IMR-90 (cell line): ENCODE data around the gene TP53BP2. TPM values are rescaled to one million over a fixed set of nuclear protein-coding genes. Genes with fewer than 3 reads are reported as not detected.

Source experiments
- ATAC-seq: fragments of 200-7000 bp; cut with Tn5 transposase; 2 replicates; pipeline ENCODE4 v1.9.1; 2020; ENCODE audit warnings: low read depth, mild to moderate bottlenecking, moderate library complexity
- BruUV-seq: library from RNA; stranded (reverse); fragments of 400-500 nt; replicated peaks from 2 replicates; lab custom pipeline; 2021; lab: Mats Ljungman, UMichigan
- CTCF ChIA-PET: fragments of 300-600 bp; formaldehyde crosslinking; extraction: SDS; loops from one replicate; lab custom pipeline; 2021; ENCODE audit warnings: antibody characterized with exemption; lab: Yijun Ruan, JAX
- POLR2A ChIA-PET: fragments of 300-600 bp; sonication (Branson Sonifier 250); formaldehyde crosslinking; loops from one replicate; lab custom pipeline; 2022; ENCODE audit warnings: antibody characterized with exemption; ENCODE audit not compliant: unreplicated experiment; lab: Charles Lee
- DNase-seq: peaks from one replicate; pipeline ENCODE4 v3.0.0; 2013
- H2AFZ ChIP-seq: replicated peaks from 2 replicates; pipeline ENCODE3; 2013; ENCODE audit warnings: low read length, mild to moderate bottlenecking; ENCODE audit not compliant: poor library complexity
- H2AK5ac ChIP-seq: 2 replicates; pipeline ENCODE4 v1.6.1; 2013; ENCODE audit warnings: low read depth, low read length, inconsistent platforms
- H2AK9ac ChIP-seq: replicated peaks from 2 replicates; pipeline ENCODE3; 2013; ENCODE audit warnings: mild to moderate bottlenecking, low read depth, low read length, moderate library complexity; ENCODE audit not compliant: poor library complexity
- H2BK120ac ChIP-seq: 2 replicates; pipeline ENCODE4 v1.6.1; 2013; ENCODE audit warnings: low read depth, low read length, inconsistent platforms
- H2BK15ac ChIP-seq: 3 replicates; pipeline ENCODE4 v1.6.1; 2013; ENCODE audit warnings: low read depth, low read length, inconsistent platforms
- H2BK20ac ChIP-seq: 2 replicates; pipeline ENCODE4 v1.6.1; 2013; ENCODE audit warnings: low read depth, mild to moderate bottlenecking, inconsistent platforms, low read length, moderate library complexity
- H2BK5ac ChIP-seq: 2 replicates; pipeline ENCODE4 v1.6.1; 2013; ENCODE audit warnings: mild to moderate bottlenecking, low read depth, low read length, inconsistent platforms; ENCODE audit not compliant: poor library complexity, severe bottlenecking
- H3K14ac ChIP-seq: replicated peaks from 2 replicates; pipeline ENCODE4 v1.6.1; 2013; ENCODE audit warnings: low read depth, low read length, inconsistent platforms
- H3K18ac ChIP-seq: 2 replicates; pipeline ENCODE4 v1.6.1; 2013; ENCODE audit warnings: low read depth, low read length, control low read depth
- H3K23ac ChIP-seq: 2 replicates; pipeline ENCODE4 v1.6.1; 2013; ENCODE audit warnings: low read depth, low read length, inconsistent platforms
- H3K27ac ChIP-seq: 2 replicates; pipeline ENCODE4 v1.5.1; 2013; ENCODE audit warnings: mild to moderate bottlenecking, control low read depth, low read length; ENCODE audit not compliant: insufficient read depth
- H3K27me3 ChIP-seq: 2 replicates; pipeline ENCODE4 v1.6.1; 2013; ENCODE audit warnings: low read length; ENCODE audit not compliant: control insufficient read depth, insufficient read depth
- H3K36me3 ChIP-seq: 2 replicates; pipeline ENCODE4 v1.6.1; 2013; ENCODE audit warnings: low read length, mixed read lengths; ENCODE audit not compliant: control insufficient read depth, insufficient read depth
- H3K4ac ChIP-seq: 2 replicates; pipeline ENCODE4 v1.6.1; 2013; ENCODE audit warnings: low read depth, low read length, inconsistent platforms
- H3K4me1 ChIP-seq: 2 replicates; pipeline ENCODE4 v1.6.1; 2013; ENCODE audit warnings: low read length, mixed read lengths; ENCODE audit not compliant: control insufficient read depth, insufficient read depth
- H3K4me2 ChIP-seq: 2 replicates; pipeline ENCODE4 v1.6.1; 2013; ENCODE audit warnings: low read depth, mild to moderate bottlenecking, control low read depth, low read length, moderate library complexity
- H3K4me3 ChIP-seq: 2 replicates; pipeline ENCODE4 v1.5.1; 2013; ENCODE audit warnings: low read depth, mild to moderate bottlenecking, control low read depth, low read length, moderate library complexity; ENCODE audit not compliant: insufficient read depth
- H3K56ac ChIP-seq: 2 replicates; pipeline ENCODE4 v1.6.1; 2013; ENCODE audit warnings: low read length, inconsistent platforms; ENCODE audit not compliant: insufficient read depth; ENCODE audit errors: extremely low read depth
- H3K79me1 ChIP-seq, 2 experiments: 2 replicates each; pipeline ENCODE4 v1.6.1; 2013; ENCODE audit warnings: low read length in 2 of 2, inconsistent platforms in 1 of 2, low read depth in 1 of 2
- H3K9ac ChIP-seq: 2 replicates; pipeline ENCODE4 v1.6.1; 2013; ENCODE audit warnings: low read depth, low read length, control low read depth
- H3K9me1 ChIP-seq: 2 replicates; pipeline ENCODE4 v1.6.1; 2013; ENCODE audit warnings: low read length, inconsistent platforms; ENCODE audit not compliant: insufficient read depth
- H3K9me3 ChIP-seq: 2 replicates; pipeline ENCODE4 v1.6.1; 2013; ENCODE audit warnings: low read length; ENCODE audit not compliant: control insufficient read depth, insufficient read depth
- H4K20me1 ChIP-seq: 2 replicates; pipeline ENCODE4 v1.6.1; 2013; ENCODE audit warnings: low read length, inconsistent platforms; ENCODE audit not compliant: insufficient read depth
- H4K5ac ChIP-seq: 2 replicates; pipeline ENCODE4 v1.6.1; 2013; ENCODE audit warnings: mild to moderate bottlenecking, low read depth, low read length, control low read depth
- H4K8ac ChIP-seq, 2 experiments: 2 replicates each; pipeline ENCODE4 v1.6.1; 2013; ENCODE audit warnings: low read depth in 2 of 2, low read length in 2 of 2, control low read depth in 1 of 2, inconsistent platforms in 1 of 2
- H4K91ac ChIP-seq: 2 replicates; pipeline ENCODE4 v1.6.1; 2013; ENCODE audit warnings: low read depth, low read length, inconsistent platforms; ENCODE audit not compliant: insufficient read depth
- CTCF ChIP-seq: conservative IDR thresholded peaks from 2 replicates; pipeline ENCODE4 v1.5.1; 2012; ENCODE audit warnings: mild to moderate bottlenecking, low read depth, low read length, improper control_type of control experiment
- RAD21 ChIP-seq: IDR thresholded peaks from 2 replicates; pipeline ENCODE4 v1.6.1; 2012; ENCODE audit warnings: low read length, improper control_type of control experiment
- RCOR1 ChIP-seq: IDR thresholded peaks from 2 replicates; pipeline ENCODE4 v1.6.1; 2012; ENCODE audit warnings: mild to moderate bottlenecking, low read length, improper control_type of control experiment; ENCODE audit not compliant: insufficient replicate concordance
- SMC3 ChIP-seq: fragments of 150-350 bp; IDR thresholded peaks from 2 replicates; pipeline ENCODE4 v1.6.1; 2016; ENCODE audit warnings: low read depth, mild to moderate bottlenecking, antibody characterized with exemption, low read length, moderate library complexity
- WGBS, 2 experiments: methylation state at CpG; one replicate each; pipeline versions ENCODE4 v1.1.5 to v1.1.7; 2013; ENCODE audit warnings: missing lambda C conversion rate in 2 of 2; ENCODE audit not compliant: insufficient read length in 1 of 2; ENCODE audit errors: extremely low coverage in 2 of 2; 5-methylcytosine and 5-hydroxymethylcytosine counted together
- dilution Hi-C: fragments of 300-500 bp; cut with HindIII; formaldehyde crosslinking; loops from one replicate; pipeline ENCODE4 v1.14.3; 2018; ENCODE audit warnings: low sequenced_read_pairs; ENCODE audit not compliant: unreplicated experiment
- in situ Hi-C: fragments of 300-500 bp; cut with MboI; formaldehyde crosslinking; loops from 3 replicates; pipeline ENCODE4 v1.14.3; 2019; ENCODE audit warnings: low sequenced_read_pairs, inconsistent platforms, mixed read lengths
- intact Hi-C: fragments of 100-400 bp; cut with micrococcal nuclease; formaldehyde crosslinking; loops from 2 replicates; pipeline ENCODE4 v1.10.0; 2022
- polyA plus RNA-seq, 3 experiments: library from polyadenylated mRNA; depleted of rRNA; stranded (reverse); fragments of >200 nt; gene quantifications; 2 replicates each; pipeline ENCODE4 v1.2.3, GENCODE V29; 2012; ENCODE audit warnings: low replicate concordance in 1 of 3
- total RNA-seq: library from RNA; depleted of rRNA; stranded (reverse); fragments of >200 nt; gene quantifications from 2 replicates; pipeline ENCODE4 v1.2.3, GENCODE V29; 2012

The TP53BP2 gene
- total and polyA plus RNA-seq, 2 of the 4 experiments (the other 2 are of a cell fraction): 19.9 to 35.0 TPM

DNA sequence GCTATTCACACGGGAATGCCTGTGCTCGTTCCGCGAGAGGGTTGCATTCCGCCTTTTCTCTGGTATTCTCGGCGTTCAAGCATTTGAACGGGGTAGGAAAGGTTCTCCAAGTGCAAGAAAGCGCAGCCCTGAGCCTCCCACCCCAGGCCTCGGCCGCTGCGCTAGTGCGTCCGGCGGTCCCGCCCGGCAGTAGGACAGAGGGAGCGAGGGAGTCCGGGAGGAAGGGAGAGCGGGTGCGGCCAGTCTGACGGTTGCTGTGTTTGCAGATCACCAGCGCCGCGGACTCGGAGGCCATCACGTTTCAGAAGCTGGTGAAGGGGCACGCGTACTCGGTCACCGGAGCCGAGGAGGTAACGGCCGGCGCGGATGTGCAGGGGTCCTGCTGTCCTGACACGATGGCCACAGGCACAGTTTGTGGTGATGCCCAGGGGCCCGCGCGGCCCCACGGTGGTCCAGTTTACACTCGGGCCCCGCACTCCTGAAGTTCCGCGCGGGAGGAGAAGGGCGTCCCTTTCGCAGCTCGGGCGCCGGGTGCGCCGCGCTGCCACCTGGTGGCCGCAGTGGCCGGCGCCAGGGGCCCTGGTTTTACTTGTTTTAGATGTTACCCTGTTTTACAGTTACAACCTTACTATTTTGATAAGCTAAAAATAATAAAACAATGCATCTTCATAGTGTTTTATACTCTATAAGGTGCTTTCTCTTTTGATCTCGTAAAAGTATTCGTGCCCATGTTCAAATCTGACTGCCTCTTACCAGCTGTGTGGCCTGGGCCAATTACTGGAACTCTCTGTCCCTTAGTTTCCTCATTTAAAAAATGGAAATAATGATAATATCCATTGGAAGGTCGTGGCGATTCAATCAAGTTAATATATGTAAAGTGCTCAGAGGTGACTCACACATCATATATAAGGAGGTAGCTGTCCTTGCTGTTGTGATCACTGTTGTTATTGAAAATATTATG, 96.7 kb downstream of the TP53BP2 start:
- peak overlapping the region; percentile 78 for H2AFZ ChIP-seq
- TF ChIP-seq RCOR1: no peak
- TF ChIP-seq CTCF: peak; percentile 84
- peak; percentile 94 for TF ChIP-seq SMC3
- peak; percentile 81 for TF ChIP-seq RAD21
- H3K79me1 ChIP-seq: peaks cover 51 to 97% of the 10 kb centered on the region in 2 experiments
- H3K23ac ChIP-seq: peak overlapping the region; percentile 53; the same call in 1 of the 2 replicates
- peaks cover 13% of the 10 kb centered on the region for H3K9me1 ChIP-seq
- intact Hi-C loops (loop anchor here (1.0 to 2.0 kb wide), 3 partner anchors 22 to 51 kb away; partner anchors contain the start of gene CAPN2), in situ Hi-C loops (loop anchor here (5.0 kb wide), 1 partner anchor 52 kb away; no protein-coding TSS in a partner anchor), dilution Hi-C loops (no loop called here)
- peak overlapping the region; percentile 53; the same call in 1 of the 2 replicates for H3K9ac ChIP-seq
- H4K20me1 ChIP-seq: peaks cover 28% of the 10 kb centered on the region
- ChIA-PET CTCF (interaction anchor here (0.7 to 4.4 kb wide), 16 partner anchors 8 to 54 kb away, joined by 3 to 21 read pairs (median 5); partner anchors contain the start of gene CAPN2), POLR2A (no interaction called here)
- H2AK9ac ChIP-seq: peak overlapping the region; percentile 91
- peaks cover 23% of the 10 kb centered on the region for H3K4me1 ChIP-seq
- H3K27ac ChIP-seq: peak overlapping the region; percentile 77
- H3K9me3 ChIP-seq: no peaks in the 10 kb centered on the region
- no peak overlapping the region for H4K5ac ChIP-seq
- peak overlapping the region; percentile 74 for H3K4me2 ChIP-seq
- 0 out of 2 replicates have a peak overlapping the region, but pooled peaks have one; percentile 18 for H3K4me3 ChIP-seq
- H3K56ac ChIP-seq: peak overlapping the region; percentile 54; the same call in 1 of the 2 replicates
- DNase-seq (peak; percentile 45), ATAC-seq (peak; percentile 60)
- peak overlapping the region; percentile 86 for H2BK120ac ChIP-seq
- no TSS peak for BruUV-seq
- 0 out of 2 replicates have a peak overlapping the region, but pooled peaks have one; percentile 34 for H2BK20ac ChIP-seq
- H3K14ac ChIP-seq: peak overlapping the region; percentile 52
- H3K4ac ChIP-seq: peak overlapping the region; percentile 86
- H3K27me3 ChIP-seq: no peaks in the 10 kb centered on the region
- WGBS, 2 experiments: 10% methylated on average over 18 of the region's 61 CpGs; no CpG with 5 or more reads in 1 of the 2 experiments
- peak overlapping the region; percentile 68 for H2AK5ac ChIP-seq
- H2BK15ac ChIP-seq: peak overlapping the region; percentile 26; the same call in 2 of the 3 replicates
- H4K91ac ChIP-seq: peak overlapping the region; percentile 55
- H4K8ac ChIP-seq: peak overlapping the region; percentile 73 to 86; a peak in 2 of 4 replicates
- peak overlapping the region; percentile 78 for H2BK5ac ChIP-seq
- peaks cover 75% of the 10 kb centered on the region for H3K36me3 ChIP-seq
- no peak overlapping the region for H3K18ac ChIP-seq
